ENCODE measurements around the gene OPTC. TPM values are rescaled to one million over a fixed set of nuclear protein-coding genes. Genes with fewer than 3 reads are reported as not detected.

The OPTC gene
- total RNA-seq, 1 donor from 2014 or later: not detected

DNA sequence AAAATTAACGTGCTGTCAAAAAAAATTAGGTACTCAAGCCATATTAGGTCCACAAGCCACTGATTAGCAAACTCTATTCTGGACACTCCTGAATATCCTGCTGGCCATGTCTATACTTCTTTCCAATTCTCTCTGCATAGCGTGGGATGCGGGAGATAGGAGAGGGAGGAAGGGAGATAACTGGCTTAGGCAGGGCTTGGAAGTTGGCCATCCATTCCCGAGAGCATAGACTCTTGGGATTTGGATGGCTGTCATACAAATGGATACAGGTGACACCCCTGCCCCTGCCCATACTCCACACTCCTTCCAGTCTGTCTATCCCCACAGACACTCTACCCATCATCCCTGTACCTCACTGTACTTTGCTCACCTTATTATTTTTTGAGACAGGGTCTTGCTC lies 20.7 kb upstream of the OPTC start:
- Mint-ChIP-seq H3K27me3 (ENCODE audit: low read depth, unreplicated experiment) (peaks cover 36% of the 10 kb centered on the region), H3K4me1 (ENCODE audit: low read depth, unreplicated experiment) (peaks cover 6% of the 10 kb centered on the region), H3K9me3 (ENCODE audit: unreplicated experiment) (no peaks in the 10 kb centered on the region), H3K36me3 (ENCODE audit: low read depth, unreplicated experiment) (no peaks in the 10 kb centered on the region), H3K4me3 (ENCODE audit: unreplicated experiment) (no peak overlapping the region), H3K27ac (ENCODE audit: unreplicated experiment) (no peak overlapping the region)
- Histone ChIP-seq H3K9ac (ENCODE audit: low read length) (no peak overlapping the region), H3K79me2 (ENCODE audit: insufficient read depth, low read length) (no peaks in the 10 kb centered on the region), H4K20me1 (ENCODE audit: insufficient read depth, low read length) (no peaks in the 10 kb centered on the region), H2AFZ (ENCODE audit: low read depth, low read length) (no peak overlapping the region), H3K4me2 (ENCODE audit: low read length) (no peak overlapping the region), H3K36me3 (ENCODE audit: insufficient read depth, low read length) (no peaks in the 10 kb centered on the region), H3K4me3 (ENCODE audit: insufficient read depth, low read depth, low read length) (no peak overlapping the region), H3K4me1 (ENCODE audit: insufficient read depth, low read length) (no peaks in the 10 kb centered on the region), H3K27ac (ENCODE audit: low read depth, low read length) (no peak overlapping the region), H3K9me3 (ENCODE audit: insufficient read depth, low read depth, low read length) (no peaks in the 10 kb centered on the region), H3K27me3 (ENCODE audit: insufficient read depth, low read length) (peaks cover 47% of the 10 kb centered on the region)
- no peak for TF ChIP-seq EZH2 (IDR thresholded peaks at IDR 0.05; ENCODE audit: insufficient read depth, low read length)
- TF ChIP-seq, protein P1, sequence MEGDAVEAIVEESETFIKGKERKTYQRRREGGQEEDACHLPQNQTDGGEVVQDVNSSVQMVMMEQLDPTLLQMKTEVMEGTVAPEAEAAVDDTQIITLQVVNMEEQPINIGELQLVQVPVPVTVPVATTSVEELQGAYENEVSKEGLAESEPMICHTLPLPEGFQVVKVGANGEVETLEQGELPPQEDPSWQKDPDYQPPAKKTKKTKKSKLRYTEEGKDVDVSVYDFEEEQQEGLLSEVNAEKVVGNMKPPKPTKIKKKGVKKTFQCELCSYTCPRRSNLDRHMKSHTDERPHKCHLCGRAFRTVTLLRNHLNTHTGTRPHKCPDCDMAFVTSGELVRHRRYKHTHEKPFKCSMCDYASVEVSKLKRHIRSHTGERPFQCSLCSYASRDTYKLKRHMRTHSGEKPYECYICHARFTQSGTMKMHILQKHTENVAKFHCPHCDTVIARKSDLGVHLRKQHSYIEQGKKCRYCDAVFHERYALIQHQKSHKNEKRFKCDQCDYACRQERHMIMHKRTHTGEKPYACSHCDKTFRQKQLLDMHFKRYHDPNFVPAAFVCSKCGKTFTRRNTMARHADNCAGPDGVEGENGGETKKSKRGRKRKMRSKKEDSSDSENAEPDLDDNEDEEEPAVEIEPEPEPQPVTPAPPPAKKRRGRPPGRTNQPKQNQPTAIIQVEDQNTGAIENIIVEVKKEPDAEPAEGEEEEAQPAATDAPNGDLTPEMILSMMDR (IDR thresholded peaks at IDR 0.05; ENCODE audit: insufficient read depth, low read depth, low read length): no peak
- FAIRE-seq (no peak), DNase-seq (ENCODE audit: low read depth) (no peak)

DNA sequence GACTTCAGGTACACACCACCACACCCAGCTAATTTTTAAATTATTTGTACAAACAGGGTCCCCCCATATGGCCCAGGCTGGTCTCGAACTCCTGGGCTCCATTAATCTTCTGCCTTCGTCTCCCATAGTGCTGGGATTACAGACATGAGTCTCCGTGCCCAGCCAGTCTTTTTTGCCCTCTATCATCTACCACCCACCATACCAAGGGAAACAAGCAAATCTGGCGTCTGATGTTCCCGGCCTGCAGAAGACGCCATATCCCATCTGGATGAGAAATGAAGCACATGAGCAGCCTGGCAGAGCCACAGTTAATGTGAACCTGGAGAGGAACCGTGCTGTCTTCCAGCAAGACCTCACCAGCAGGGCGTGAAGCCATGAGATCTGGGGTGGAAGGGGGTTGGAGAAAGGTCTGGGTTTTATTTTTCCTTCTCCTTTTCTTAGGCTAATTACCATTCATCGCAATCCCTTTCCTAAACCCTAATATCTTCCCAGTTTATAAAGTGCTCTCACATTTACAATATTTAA lies 20.1 kb upstream of the OPTC start:
- Histone ChIP-seq H3K9me3 (ENCODE audit: insufficient read depth, low read depth, low read length) (no peaks in the 10 kb centered on the region), H3K27me3 (ENCODE audit: insufficient read depth, low read length) (peaks cover 47% of the 10 kb centered on the region), H3K27ac (ENCODE audit: low read depth, low read length) (no peak overlapping the region), H4K20me1 (ENCODE audit: insufficient read depth, low read length) (no peaks in the 10 kb centered on the region), H2AFZ (ENCODE audit: low read depth, low read length) (no peak overlapping the region), H3K9ac (ENCODE audit: low read length) (no peak overlapping the region), H3K4me2 (ENCODE audit: low read length) (no peak overlapping the region), H3K79me2 (ENCODE audit: insufficient read depth, low read length) (no peaks in the 10 kb centered on the region), H3K36me3 (ENCODE audit: insufficient read depth, low read length) (no peaks in the 10 kb centered on the region), H3K4me1 (ENCODE audit: insufficient read depth, low read length) (no peaks in the 10 kb centered on the region), H3K4me3 (ENCODE audit: insufficient read depth, low read depth, low read length) (no peak overlapping the region)
- no peak for FAIRE-seq
- Mint-ChIP-seq H3K4me1 (ENCODE audit: low read depth, unreplicated experiment) (peaks cover 6% of the 10 kb centered on the region), H3K36me3 (ENCODE audit: low read depth, unreplicated experiment) (no peaks in the 10 kb centered on the region), H3K27ac (ENCODE audit: unreplicated experiment) (no peak overlapping the region), H3K4me3 (ENCODE audit: unreplicated experiment) (no peak overlapping the region), H3K9me3 (ENCODE audit: unreplicated experiment) (no peaks in the 10 kb centered on the region), H3K27me3 (ENCODE audit: low read depth, unreplicated experiment) (peaks cover 33% of the 10 kb centered on the region)
- DNase-seq (ENCODE audit: low read depth): no peak
- TF ChIP-seq EZH2 (IDR thresholded peaks at IDR 0.05; ENCODE audit: insufficient read depth, low read length): no peak
- TF ChIP-seq, protein P1 (IDR thresholded peaks at IDR 0.05; ENCODE audit: insufficient read depth, low read depth, low read length): no peak
